ENCODE data around the gene HBA1.
"Not testable (repeated sequence)": the region's sequence is repeated elsewhere in the genome, so short reads cannot be mapped to it uniquely, and the experiment has no call there.

DNA sequence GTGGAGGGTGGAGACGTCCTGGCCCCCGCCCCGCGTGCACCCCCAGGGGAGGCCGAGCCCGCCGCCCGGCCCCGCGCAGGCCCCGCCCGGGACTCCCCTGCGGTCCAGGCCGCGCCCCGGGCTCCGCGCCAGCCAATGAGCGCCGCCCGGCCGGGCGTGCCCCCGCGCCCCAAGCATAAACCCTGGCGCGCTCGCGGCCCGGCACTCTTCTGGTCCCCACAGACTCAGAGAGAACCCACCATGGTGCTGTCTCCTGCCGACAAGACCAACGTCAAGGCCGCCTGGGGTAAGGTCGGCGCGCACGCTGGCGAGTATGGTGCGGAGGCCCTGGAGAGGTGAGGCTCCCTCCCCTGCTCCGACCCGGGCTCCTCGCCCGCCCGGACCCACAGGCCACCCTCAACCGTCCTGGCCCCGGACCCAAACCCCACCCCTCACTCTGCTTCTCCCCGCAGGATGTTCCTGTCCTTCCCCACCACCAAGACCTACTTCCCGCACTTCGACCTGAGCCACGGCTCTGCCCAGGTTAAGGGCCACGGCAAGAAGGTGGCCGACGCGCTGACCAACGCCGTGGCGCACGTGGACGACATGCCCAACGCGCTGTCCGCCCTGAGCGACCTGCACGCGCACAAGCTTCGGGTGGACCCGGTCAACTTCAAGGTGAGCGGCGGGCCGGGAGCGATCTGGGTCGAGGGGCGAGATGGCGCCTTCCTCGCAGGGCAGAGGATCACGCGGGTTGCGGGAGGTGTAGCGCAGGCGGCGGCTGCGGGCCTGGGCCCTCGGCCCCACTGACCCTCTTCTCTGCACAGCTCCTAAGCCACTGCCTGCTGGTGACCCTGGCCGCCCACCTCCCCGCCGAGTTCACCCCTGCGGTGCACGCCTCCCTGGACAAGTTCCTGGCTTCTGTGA, at the start of gene HBA1:
- not testable (repeated sequence) for TF ChIP-seq EZH2 (IDR thresholded peaks at IDR 0.05; ENCODE audit: borderline replicate concordance, low read depth, low read length, severe bottlenecking)
- TF ChIP-seq, protein P1, sequence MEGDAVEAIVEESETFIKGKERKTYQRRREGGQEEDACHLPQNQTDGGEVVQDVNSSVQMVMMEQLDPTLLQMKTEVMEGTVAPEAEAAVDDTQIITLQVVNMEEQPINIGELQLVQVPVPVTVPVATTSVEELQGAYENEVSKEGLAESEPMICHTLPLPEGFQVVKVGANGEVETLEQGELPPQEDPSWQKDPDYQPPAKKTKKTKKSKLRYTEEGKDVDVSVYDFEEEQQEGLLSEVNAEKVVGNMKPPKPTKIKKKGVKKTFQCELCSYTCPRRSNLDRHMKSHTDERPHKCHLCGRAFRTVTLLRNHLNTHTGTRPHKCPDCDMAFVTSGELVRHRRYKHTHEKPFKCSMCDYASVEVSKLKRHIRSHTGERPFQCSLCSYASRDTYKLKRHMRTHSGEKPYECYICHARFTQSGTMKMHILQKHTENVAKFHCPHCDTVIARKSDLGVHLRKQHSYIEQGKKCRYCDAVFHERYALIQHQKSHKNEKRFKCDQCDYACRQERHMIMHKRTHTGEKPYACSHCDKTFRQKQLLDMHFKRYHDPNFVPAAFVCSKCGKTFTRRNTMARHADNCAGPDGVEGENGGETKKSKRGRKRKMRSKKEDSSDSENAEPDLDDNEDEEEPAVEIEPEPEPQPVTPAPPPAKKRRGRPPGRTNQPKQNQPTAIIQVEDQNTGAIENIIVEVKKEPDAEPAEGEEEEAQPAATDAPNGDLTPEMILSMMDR (IDR thresholded peaks at IDR 0.05; ENCODE audit: borderline replicate concordance, extremely low read depth, low read length, poor library complexity, severe bottlenecking): not testable (repeated sequence)

Data from DND-41 (cell line).